NCI-H2171 treated with DMSO at 0.1 percent for 48 hours (cell line): ENCODE data around the gene KRTAP11-1.

Source experiments
- DNase-seq: peaks from one replicate; lab custom pipeline; 2025; lab: John Stamatoyannopoulos, UW

Gene KRTAP11-1, protein sequence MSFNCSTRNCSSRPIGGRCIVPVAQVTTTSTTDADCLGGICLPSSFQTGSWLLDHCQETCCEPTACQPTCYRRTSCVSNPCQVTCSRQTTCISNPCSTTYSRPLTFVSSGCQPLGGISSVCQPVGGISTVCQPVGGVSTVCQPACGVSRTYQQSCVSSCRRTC

DNA sequence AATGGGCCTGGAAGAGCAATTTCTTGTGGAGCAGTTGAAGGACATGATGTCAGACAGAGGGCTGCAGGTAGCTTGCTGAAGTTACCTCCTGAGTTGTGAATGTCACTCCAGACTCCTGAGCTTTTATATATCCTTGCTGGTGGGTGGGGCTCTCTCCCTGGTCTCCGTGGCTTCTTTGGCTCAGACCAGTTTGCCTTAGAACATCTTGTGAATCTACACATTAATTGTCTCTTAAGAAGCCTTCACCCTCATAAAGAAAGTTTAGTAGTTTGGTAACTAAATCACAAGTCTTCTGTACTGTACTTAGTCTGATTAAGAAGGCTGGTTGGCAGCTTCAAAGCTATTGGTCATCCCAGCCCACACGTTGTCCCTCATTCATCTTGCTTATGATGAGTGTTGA is at the start of gene KRTAP11-1:
KRTAP11-1 (minus strand) TSS at position 101 of the 400 bp plus-strand sequence; CDS start at position 45, 56 bp downstream.
- no peak for DNase-seq

DNA sequence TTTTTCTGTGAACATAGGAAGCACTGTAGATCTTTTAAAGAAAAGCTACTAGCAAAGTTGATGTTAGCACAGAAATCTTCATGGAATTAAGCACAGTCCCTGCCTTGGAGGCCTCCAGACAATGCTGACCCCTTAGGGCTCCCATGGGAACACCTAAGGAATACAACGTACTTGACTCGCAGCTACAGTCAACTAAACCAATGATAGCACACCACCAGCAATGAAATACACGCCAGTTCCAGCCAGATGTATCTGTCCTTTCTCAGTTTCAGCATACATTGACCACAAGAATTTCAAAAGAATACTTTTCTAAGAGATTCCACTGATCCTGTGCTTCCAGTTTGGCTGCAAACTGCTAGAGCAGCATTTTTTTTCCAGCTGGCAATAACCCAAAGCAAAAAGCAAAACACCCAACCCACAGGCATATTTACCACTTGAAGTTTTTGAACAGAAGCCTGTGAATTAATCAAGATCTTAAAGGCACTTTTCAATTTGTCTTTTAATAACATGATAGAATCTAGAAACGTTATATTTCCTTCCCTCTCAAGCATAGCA is 42.8 kb upstream of the KRTAP11-1 start:
- no peak for DNase-seq

DNA sequence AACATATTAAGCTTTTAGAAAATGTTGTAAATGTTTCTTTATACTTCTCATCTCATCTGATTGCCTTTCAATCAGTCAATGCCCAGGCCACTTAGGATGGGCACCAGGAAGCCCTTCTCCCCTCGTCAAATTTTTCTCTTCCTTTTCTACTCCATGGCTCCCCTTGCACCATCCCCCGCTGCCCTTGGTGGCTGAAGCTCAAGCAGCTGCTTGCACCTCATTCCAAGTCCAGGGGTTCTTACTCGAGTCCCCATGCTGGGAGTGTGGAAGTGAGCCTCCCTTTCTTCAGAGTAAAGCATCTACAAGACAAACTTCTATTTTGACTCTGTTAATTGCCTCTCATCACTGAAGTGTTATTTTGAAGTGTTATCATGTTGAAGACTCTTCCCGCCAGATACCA is 39.7 kb upstream of the KRTAP11-1 start:
- no peak for DNase-seq

DNA sequence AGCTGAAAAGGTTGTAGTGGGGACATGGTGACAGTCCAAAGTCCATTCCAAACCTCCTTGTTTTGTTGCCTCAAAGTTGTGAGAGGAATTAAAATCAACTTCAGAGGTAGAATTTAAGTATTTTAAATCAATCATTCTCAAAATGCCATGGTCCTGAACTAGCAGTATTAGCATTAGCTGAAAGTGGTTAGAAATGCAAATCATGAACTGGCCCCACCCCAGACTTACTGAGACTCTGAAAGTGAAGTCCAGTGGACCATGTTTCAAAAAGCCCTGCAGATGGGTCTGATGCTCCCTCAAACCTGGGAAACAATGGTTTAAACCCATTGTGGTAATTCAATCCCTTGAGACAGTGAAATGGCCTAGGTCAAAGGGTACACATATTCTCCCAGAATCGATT is 36.2 kb upstream of the KRTAP11-1 start:
- no peak for DNase-seq

- DNase-seq = no peak
These were observed 19.5 kb upstream of the KRTAP11-1 start for GRCh38 chr21:30900881-30901280.

- no peak for DNase-seq
These were observed 1.7 kb upstream of the KRTAP11-1 start for GRCh38 chr21:30882866-30883597.

- no peak for DNase-seq
These were observed 466 bp downstream of the KRTAP11-1 start for GRCh38 chr21:30880914-30881313.

- DNase-seq = no peak
These were observed 6.9 kb downstream of the KRTAP11-1 start for GRCh38 chr21:30874526-30874925.

DNA sequence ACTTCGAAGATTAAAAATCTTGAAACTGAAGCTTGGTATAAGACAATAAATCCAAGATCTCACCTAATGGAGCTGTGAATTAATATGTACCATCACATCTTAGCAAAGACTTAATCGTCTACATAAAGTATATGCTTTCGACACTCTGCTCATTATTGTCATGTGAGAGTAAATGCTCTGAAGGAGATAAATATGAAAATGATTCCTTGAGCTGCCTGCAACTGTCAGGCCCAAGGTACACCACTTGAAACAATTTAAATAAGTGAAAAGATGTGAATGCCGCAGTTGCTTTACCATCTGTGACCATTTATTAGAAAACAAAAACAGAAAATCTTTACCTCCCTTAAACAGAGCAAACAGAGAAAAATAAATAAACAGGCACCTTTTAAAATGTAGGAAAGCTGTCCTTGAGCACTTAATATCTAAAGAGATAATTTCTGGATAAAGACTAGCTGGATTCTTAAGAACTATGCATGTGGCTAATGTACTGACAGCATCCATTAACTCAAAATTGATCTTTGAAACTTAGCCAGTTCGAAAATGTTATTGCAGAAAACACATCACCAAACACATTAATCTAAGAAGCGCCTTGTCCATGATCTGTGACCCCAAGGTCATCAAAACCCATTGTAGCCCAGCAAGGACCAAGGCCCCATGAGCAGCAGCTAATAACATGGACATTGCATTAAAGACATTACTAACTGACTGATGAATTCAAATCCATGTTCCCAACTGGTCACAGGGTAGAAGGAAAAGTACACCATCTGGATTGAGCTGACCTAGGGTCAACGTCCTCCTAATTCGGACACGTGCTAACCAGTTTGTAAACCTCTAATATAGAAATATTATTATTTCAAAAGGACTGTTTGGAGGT is 33.5 kb downstream of the KRTAP11-1 start:
- DNase-seq = no peak

DNA sequence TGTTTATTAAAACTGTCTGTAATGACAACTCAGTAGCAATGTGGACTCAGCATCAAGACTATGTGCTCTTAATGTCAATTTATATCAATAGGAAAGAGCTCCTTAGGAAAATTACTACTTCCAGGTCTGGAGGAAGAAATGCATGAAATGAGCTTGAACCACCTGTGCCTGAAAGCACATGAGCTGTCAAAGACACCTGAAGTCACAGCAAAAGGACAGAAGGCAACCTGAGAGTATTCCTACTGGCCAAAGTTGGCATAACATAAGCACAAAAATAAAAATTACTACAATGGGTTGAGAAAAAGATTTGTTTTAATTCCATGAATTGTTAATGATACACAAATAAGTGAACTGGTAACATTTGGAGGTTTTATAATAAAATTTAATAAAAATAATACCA is 38.4 kb downstream of the KRTAP11-1 start:
- DNase-seq = no peak

DNA sequence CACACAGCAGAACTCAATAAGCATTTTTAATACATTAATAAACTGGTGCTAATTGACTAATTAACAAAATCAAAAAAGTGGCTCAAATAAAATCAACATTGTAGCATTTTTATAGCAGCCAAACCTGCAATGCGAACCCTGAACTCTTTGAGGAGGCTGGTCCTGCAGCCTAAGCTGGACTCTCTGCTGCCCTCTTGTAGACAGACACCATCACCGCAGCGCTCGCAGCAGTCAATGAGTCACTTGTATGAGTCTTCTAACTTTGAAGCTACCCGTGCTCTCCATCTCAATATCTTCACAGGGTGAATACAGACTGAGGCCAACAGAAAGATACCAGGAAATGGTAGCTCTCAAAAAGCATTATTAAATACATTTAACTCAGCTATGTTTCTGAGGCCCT is 42.1 kb downstream of the KRTAP11-1 start:
- peak; percentile 4 for DNase-seq

GRCh38 chr21:30838536-30838935 is 42.8 kb downstream of the KRTAP11-1 start:
- no peak for DNase-seq

DNA sequence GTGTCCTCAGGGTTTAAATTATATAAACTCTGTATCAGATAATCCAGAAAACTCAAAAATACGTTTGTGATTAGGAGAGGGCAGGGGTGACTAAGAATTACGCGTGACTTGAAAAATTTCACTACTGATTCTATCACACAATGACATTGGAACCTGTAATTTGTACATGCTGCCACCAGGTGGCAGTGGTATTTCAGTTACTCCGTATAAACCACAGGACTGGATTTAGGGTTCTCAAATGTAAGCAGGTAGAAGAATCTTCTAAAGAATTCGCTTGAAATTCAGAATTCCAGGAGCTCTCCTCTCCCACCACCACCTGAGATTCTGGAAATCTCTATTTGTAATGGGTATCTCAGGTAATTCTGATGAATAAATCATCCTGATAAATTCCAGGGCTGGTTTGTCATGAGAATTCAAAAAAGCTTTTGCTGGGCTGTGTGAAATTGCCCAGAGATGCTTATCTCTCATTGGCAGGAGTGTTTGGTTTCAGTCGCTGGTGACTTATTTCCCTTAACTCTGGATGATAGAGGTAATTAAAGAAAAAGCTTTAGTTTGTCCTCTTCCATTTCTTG is 50.1 kb downstream of the KRTAP11-1 start:
- no peak for DNase-seq
